ENCODE results near the gene CDKN3. TPM values are rescaled to one million over a fixed set of nuclear protein-coding genes. Genes with fewer than 3 reads are reported as not detected.

The CDKN3 gene
- total RNA-seq, 1 experiment from 2014 or later, result 62.5 TPM

DNA sequence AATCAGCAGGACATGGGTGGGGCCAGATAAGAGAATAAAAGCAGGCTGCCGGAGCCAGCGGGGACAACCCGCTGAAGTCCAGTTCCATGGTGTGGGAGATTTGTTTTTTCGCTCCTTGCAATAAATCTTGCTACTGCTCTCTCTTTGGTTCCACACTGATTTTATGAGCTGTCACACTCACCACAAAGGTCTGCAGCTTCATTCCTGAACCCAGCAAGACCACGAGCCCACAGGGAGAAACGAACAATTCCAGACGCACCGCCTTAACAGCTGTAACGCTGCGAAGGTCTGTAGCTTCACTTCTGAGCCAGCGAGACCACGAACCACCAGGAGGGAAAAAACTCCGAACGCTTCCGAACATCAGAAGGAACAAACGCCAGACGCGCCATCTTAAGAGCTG, 47.2 kb downstream of the CDKN3 start:
- no peak overlapping the region for H3K9ac ChIP-seq (ENCODE audit: low read length)
- ChIA-PET RAD21 (ENCODE audit: low non-redundant PET in 1 of 2, low total read pairs in 2 of 2, uncharacterized antibody in 2 of 2, unreplicated experiment in 2 of 2) (no interaction called here), POLR2A (no interaction called here), CTCF (interaction anchor here (1.4 kb wide), 1 partner anchor 120 kb away, joined by 3 read pairs; no protein-coding TSS in a partner anchor)
- no peaks in the 10 kb centered on the region for H3K9me2 ChIP-seq (ENCODE audit: insufficient read depth)
- H3K27me3 ChIP-seq (ENCODE audit: insufficient read depth, low read length), result no peaks in the 10 kb centered on the region
- TF ChIP-seq, protein P1, sequence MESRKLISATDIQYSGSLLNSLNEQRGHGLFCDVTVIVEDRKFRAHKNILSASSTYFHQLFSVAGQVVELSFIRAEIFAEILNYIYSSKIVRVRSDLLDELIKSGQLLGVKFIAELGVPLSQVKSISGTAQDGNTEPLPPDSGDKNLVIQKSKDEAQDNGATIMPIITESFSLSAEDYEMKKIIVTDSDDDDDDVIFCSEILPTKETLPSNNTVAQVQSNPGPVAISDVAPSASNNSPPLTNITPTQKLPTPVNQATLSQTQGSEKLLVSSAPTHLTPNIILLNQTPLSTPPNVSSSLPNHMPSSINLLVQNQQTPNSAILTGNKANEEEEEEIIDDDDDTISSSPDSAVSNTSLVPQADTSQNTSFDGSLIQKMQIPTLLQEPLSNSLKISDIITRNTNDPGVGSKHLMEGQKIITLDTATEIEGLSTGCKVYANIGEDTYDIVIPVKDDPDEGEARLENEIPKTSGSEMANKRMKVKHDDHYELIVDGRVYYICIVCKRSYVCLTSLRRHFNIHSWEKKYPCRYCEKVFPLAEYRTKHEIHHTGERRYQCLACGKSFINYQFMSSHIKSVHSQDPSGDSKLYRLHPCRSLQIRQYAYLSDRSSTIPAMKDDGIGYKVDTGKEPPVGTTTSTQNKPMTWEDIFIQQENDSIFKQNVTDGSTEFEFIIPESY (IDR thresholded peaks at IDR 0.05; ENCODE audit: extremely low read depth, insufficient replicate concordance, low read length), result no peak
- no peak for TF ChIP-seq TCF7L2 (IDR thresholded peaks at IDR 0.05; ENCODE audit: borderline replicate concordance, extremely low read depth, insufficient read depth, insufficient read length)
- TF ChIP-seq ZFX (IDR thresholded peaks at IDR 0.05), result no peak
- TF ChIP-seq SIN3A (IDR thresholded peaks at IDR 0.05; ENCODE audit: low read depth), result no peak
- TF ChIP-seq FOSL1 (IDR thresholded peaks at IDR 0.05; ENCODE audit: low read depth), result no peak
- no peak for TF ChIP-seq YY1 (IDR thresholded peaks at IDR 0.05; ENCODE audit: extremely low read depth, insufficient replicate concordance, low read depth, low read length)
- no peak for TF ChIP-seq POLR2A (IDR thresholded peaks at IDR 0.05; ENCODE audit: borderline replicate concordance, extremely low read depth, insufficient read depth, insufficient read length)
- no peak for TF ChIP-seq EGR1 (IDR thresholded peaks at IDR 0.05; ENCODE audit: low read depth)
- no peak for TF ChIP-seq POLR2AphosphoS5 (IDR thresholded peaks at IDR 0.05; ENCODE audit: low read depth, low read length)
- TF ChIP-seq EZH2phosphoT487 (IDR thresholded peaks at IDR 0.05; ENCODE audit: borderline replicate concordance), result no peak
- TF ChIP-seq RAD21 (IDR thresholded peaks at IDR 0.05; ENCODE audit: low read depth), result no peak
- TF ChIP-seq, protein P2, sequence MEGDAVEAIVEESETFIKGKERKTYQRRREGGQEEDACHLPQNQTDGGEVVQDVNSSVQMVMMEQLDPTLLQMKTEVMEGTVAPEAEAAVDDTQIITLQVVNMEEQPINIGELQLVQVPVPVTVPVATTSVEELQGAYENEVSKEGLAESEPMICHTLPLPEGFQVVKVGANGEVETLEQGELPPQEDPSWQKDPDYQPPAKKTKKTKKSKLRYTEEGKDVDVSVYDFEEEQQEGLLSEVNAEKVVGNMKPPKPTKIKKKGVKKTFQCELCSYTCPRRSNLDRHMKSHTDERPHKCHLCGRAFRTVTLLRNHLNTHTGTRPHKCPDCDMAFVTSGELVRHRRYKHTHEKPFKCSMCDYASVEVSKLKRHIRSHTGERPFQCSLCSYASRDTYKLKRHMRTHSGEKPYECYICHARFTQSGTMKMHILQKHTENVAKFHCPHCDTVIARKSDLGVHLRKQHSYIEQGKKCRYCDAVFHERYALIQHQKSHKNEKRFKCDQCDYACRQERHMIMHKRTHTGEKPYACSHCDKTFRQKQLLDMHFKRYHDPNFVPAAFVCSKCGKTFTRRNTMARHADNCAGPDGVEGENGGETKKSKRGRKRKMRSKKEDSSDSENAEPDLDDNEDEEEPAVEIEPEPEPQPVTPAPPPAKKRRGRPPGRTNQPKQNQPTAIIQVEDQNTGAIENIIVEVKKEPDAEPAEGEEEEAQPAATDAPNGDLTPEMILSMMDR (IDR thresholded peaks at IDR 0.05 in 2 of 3, conservative IDR thresholded peaks at IDR 0.05 in 1 of 3; ENCODE audit: borderline replicate concordance in 1 of 3, insufficient read depth in 1 of 3, low read depth in 2 of 3, low read length in 2 of 3), result no peak
- no peak for TF ChIP-seq CEBPB (IDR thresholded peaks at IDR 0.05; ENCODE audit: low read depth)
- ATAC-seq (no peak), DNase-seq (ENCODE audit: low read depth, low spot score) (no peak)
- no TSS peak for BruUV-seq (replicated peaks)
- no peaks in the 10 kb centered on the region for H3K36me3 ChIP-seq (ENCODE audit: control insufficient read depth in 1 of 2, insufficient read depth in 2 of 2, low read length in 2 of 2)
- no peaks in the 10 kb centered on the region for H4K20me1 ChIP-seq (ENCODE audit: insufficient read depth)
- no peak overlapping the region for H2AFZ ChIP-seq (ENCODE audit: low read depth, low read length, poor library complexity, severe bottlenecking)
- H3K4me2 ChIP-seq (ENCODE audit: low read length), result no peak overlapping the region
- H3K9me3 ChIP-seq (ENCODE audit: control insufficient read depth in 1 of 2, insufficient read depth in 1 of 2, low read depth in 1 of 2, low read length in 2 of 2), result no peaks in the 10 kb centered on the region
- no peak overlapping the region for H3K27ac ChIP-seq (ENCODE audit: low read depth, low read length)
- H3K4me3 ChIP-seq (replicated peaks in 1 of 2; ENCODE audit: low read depth in 1 of 2, low read length in 2 of 2), result no peak overlapping the region
- peaks cover 8 to 29% of the 10 kb centered on the region in 2 experiments; a peak in 3 of 4 replicates for H3K4me1 ChIP-seq (ENCODE audit: control insufficient read depth in 1 of 2, insufficient read depth in 2 of 2, low read length in 2 of 2)
- intact Hi-C loops (cut with micrococcal nuclease), result no loop called here
- H3K79me2 ChIP-seq (ENCODE audit: insufficient read depth, low read length), result peaks cover 19% of the 10 kb centered on the region
